Glutamatergic neuron (in vitro differentiated cells): ENCODE measurements around the gene ARFRP1. TPM values are rescaled to one million over a fixed set of nuclear protein-coding genes. Genes with fewer than 3 reads are reported as not detected.
A peak's percentile ranks its signal among the peaks of the same experiment; 100 is the strongest.

Source experiments
- DNase-seq: peaks from one replicate; pipeline ENCODE4 v3.0.0; 2022
- H3K27ac Mint-ChIP-seq: one replicate; pipeline ENCODE4 v1.8.0; 2020; ENCODE audit warnings: mild to moderate bottlenecking, mixed read lengths, inconsistent platforms; ENCODE audit not compliant: unreplicated experiment
- H3K27me3 Mint-ChIP-seq: one replicate; pipeline ENCODE4 v1.8.0; 2020; ENCODE audit warnings: mild to moderate bottlenecking, moderate library complexity, mixed read lengths, inconsistent platforms; ENCODE audit not compliant: unreplicated experiment
- H3K36me3 Mint-ChIP-seq: one replicate; pipeline ENCODE4 v1.8.0; 2020; ENCODE audit warnings: mild to moderate bottlenecking, mixed read lengths, inconsistent platforms; ENCODE audit not compliant: unreplicated experiment
- H3K4me1 Mint-ChIP-seq: one replicate; pipeline ENCODE4 v1.8.0; 2020; ENCODE audit warnings: mild to moderate bottlenecking, low read depth, mixed read lengths, inconsistent platforms; ENCODE audit not compliant: unreplicated experiment
- H3K4me3 Mint-ChIP-seq: one replicate; pipeline ENCODE4 v1.8.0; 2020; ENCODE audit warnings: mild to moderate bottlenecking, mixed read lengths, inconsistent platforms; ENCODE audit not compliant: unreplicated experiment
- H3K9me3 Mint-ChIP-seq: one replicate; pipeline ENCODE4 v1.8.0; 2020; ENCODE audit warnings: mild to moderate bottlenecking, moderate library complexity, mixed read lengths, inconsistent platforms; ENCODE audit not compliant: unreplicated experiment
- total RNA-seq: library from RNA; stranded (reverse); fragmentation: NEBNext Ultra II Directional; extraction: Animal tissue kit (Norgen Biotek cat#: 25700); gene quantifications from one replicate; pipeline ENCODE4 v1.2.1, GENCODE V29; 2021; ENCODE audit not compliant: unreplicated experiment
- TF ChIP-seq, protein P1 (sequence below): fragments of 200-600 bp; sonication (generic); IDR thresholded peaks from one replicate; pipeline ENCODE4 v1.5.0; 2021; ENCODE audit not compliant: partially characterized antibody, unreplicated experiment

The ARFRP1 gene
- total RNA-seq, 1 donor from 2014 or later: 51.9 TPM

GRCh38 chr20:63706852-63707557 is 771 bp downstream of the ARFRP1 start:
- Mint-ChIP-seq H3K9me3 (peaks cover 11% of the 10 kb centered on the region), H3K36me3 (peaks cover 5% of the 10 kb centered on the region), H3K27me3 (peaks cover 11% of the 10 kb centered on the region), H3K4me1 (peaks cover 16% of the 10 kb centered on the region), H3K27ac (peak overlapping the region; percentile 70), H3K4me3 (peak overlapping the region; percentile 89)
- peak; percentile 66 for DNase-seq
- TF ChIP-seq, protein P1, sequence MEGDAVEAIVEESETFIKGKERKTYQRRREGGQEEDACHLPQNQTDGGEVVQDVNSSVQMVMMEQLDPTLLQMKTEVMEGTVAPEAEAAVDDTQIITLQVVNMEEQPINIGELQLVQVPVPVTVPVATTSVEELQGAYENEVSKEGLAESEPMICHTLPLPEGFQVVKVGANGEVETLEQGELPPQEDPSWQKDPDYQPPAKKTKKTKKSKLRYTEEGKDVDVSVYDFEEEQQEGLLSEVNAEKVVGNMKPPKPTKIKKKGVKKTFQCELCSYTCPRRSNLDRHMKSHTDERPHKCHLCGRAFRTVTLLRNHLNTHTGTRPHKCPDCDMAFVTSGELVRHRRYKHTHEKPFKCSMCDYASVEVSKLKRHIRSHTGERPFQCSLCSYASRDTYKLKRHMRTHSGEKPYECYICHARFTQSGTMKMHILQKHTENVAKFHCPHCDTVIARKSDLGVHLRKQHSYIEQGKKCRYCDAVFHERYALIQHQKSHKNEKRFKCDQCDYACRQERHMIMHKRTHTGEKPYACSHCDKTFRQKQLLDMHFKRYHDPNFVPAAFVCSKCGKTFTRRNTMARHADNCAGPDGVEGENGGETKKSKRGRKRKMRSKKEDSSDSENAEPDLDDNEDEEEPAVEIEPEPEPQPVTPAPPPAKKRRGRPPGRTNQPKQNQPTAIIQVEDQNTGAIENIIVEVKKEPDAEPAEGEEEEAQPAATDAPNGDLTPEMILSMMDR: no peak

DNA sequence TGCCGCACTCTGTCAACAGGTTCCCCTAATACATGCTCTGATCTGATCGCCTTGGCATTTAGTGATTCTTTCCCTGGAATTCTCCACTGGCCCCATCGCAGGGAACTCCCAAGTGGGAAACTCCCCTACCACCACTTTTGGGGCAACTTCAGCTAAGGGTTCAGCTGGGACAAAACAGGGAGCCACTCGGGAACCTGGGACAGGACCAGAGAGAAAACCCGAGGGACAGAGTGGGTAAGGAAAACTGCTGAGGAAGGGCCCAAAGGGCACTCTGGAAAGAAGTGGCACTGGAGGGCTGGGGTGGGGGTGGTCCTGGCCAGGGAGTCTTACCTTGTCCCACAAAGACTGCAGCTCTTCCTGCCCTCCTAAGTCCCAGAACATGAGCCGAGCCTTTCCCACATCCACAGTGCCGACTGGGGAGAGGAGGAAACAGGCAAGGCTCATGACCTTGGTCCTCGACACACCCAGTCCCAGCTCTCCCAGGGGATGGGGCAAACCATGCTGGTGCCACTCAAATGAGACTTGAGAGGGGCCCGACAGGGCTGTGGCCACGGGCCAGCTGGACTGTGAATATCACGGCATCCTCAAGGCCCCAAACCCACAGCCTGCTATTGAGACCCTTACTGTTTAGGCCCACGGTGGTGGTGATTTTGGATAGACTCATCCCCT is 1.6 kb downstream of the ARFRP1 start:
- Mint-ChIP-seq H3K4me1 (peaks cover 16% of the 10 kb centered on the region), H3K4me3 (peak overlapping the region; percentile 89), H3K9me3 (peaks cover 11% of the 10 kb centered on the region), H3K27me3 (peaks cover 11% of the 10 kb centered on the region), H3K27ac (peak overlapping the region; percentile 70), H3K36me3 (peaks cover 4% of the 10 kb centered on the region)
- TF ChIP-seq, protein P1: no peak
- DNase-seq: no peak

DNA sequence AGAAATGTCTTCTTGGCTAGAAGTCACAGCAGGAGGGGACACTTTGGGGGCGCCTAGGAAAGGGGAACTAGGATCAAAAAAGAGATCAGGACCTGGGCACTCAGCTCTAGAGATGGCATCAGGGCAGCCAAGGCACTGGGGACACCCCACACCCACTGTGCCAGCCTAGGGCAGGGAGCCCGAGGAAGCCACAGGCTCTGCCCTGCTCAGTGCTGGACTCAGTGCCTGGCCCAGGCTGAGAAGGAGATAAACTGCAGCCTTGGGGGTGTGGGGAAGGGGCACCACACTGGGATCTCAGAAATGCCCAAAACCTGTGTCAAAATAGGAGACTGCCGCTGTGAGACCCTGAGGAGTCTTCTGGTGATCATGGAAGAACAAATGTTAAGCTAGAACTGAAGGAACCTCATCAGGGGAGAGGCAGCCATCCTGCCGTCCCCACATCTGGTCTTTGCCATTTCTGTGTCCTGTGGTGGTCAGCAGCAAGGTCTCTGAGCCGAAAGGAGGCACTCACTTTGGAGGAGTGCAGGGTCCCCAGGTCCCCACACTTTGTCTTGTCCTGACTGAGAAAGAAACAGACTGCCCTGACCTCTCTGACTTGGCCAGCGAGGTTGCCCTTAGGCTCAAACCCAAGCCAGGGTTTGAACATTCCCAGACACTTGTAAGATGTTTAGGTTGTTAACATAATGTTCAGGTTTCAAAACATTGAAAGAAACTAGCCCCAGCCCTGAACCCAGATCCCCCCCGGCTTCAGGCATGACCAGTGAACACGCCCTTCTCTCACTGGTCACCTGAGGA is 2.3 kb downstream of the ARFRP1 start:
- Mint-ChIP-seq H3K27me3 (peaks cover 11% of the 10 kb centered on the region), H3K4me3 (peak overlapping the region; percentile 65), H3K4me1 (peaks cover 12% of the 10 kb centered on the region), H3K9me3 (peaks cover 11% of the 10 kb centered on the region), H3K36me3 (peaks cover 2% of the 10 kb centered on the region), H3K27ac (peak overlapping the region; percentile 44)
- TF ChIP-seq, protein P1: no peak
- DNase-seq: no peak

- Mint-ChIP-seq H3K27me3 (peaks cover 14% of the 10 kb centered on the region), H3K4me3 (peak overlapping the region; percentile 65), H3K27ac (peak overlapping the region; percentile 44), H3K4me1 (peaks cover 12% of the 10 kb centered on the region), H3K36me3 (no peaks in the 10 kb centered on the region), H3K9me3 (peaks cover 11% of the 10 kb centered on the region)
- TF ChIP-seq, protein P1: no peak
- DNase-seq: no peak
Measured at GRCh38 chr20:63704749-63705117, 3.0 kb downstream of the ARFRP1 start.
